Tibial nerve (tissue), 4 donors: ENCODE results near the gene TNFSF12. TPM values are rescaled to one million over a fixed set of nuclear protein-coding genes. Genes with fewer than 3 reads are reported as not detected.

Experiments
- DNase-seq, 2 donors: peaks; one replicate each; pipeline ENCODE4 v3.0.0-alpha.2; 2019; ENCODE audit warnings: low spot score in 2 of 2
- H3K27ac ChIP-seq, 4 donors: fragments of 200-600 bp; sonication (generic) in 3 of 4; one replicate each; pipeline ENCODE4 v1.5.1; 2017 to 2019; ENCODE audit warnings: mild to moderate bottlenecking in 1 of 4
- H3K27me3 ChIP-seq, 2 donors: fragments of 200-600 bp; sonication (generic) in 1 of 2; one replicate each; pipeline versions ENCODE4 v1.5.1 to v1.6.0; 2017 to 2019
- H3K36me3 ChIP-seq, 3 donors: fragments of 200-600 bp; sonication (generic); one replicate each; pipeline ENCODE4 v1.5.1; 2018 to 2019
- H3K4me1 ChIP-seq, 4 donors: fragments of 200-600 bp; sonication (generic) in 3 of 4; one replicate each; pipeline ENCODE4 v1.5.1; 2017 to 2019
- H3K4me3 ChIP-seq, 4 donors: fragments of 200-600 bp; sonication (generic) in 3 of 4; one replicate each; pipeline ENCODE4 v1.5.1; 2017 to 2019; ENCODE audit warnings: mild to moderate bottlenecking in 1 of 4, moderate library complexity in 1 of 4
- H3K9me3 ChIP-seq, 4 donors: fragments of 200-600 bp; sonication (generic) in 3 of 4; one replicate each; pipeline ENCODE4 v1.5.1; 2017 to 2019
- CTCF ChIP-seq, 5 experiments: fragments of 200-600 bp in 3 of 5; fragments of 450-650 bp in 2 of 5; sonication (generic) in 3 of 5; IDR thresholded peaks; one replicate each; pipeline ENCODE4 v1.5.1; 2016 to 2019; ENCODE audit warnings: antibody characterized with exemption in 5 of 5, mild to moderate bottlenecking in 3 of 5, moderate library complexity in 2 of 5
- EP300 ChIP-seq, 2 donors: sonication (generic); formaldehyde crosslinking; IDR thresholded peaks; one replicate each; pipeline ENCODE4 v1.6.1; 2017; ENCODE audit warnings: antibody characterized with exemption in 2 of 2, mild to moderate bottlenecking in 1 of 2
- POLR2A ChIP-seq, 2 donors: fragments of 450-650 bp; IDR thresholded peaks; one replicate each; pipeline ENCODE4 v1.6.1; 2017; ENCODE audit warnings: antibody characterized with exemption in 2 of 2, mild to moderate bottlenecking in 2 of 2, moderate library complexity in 2 of 2
- WGBS, 2 donors: methylation state at CpG; one replicate each; pipeline ENCODE4 v1.1.5; 2018; 5-methylcytosine and 5-hydroxymethylcytosine counted together
- total RNA-seq, 4 donors: library from RNA; depleted of rRNA; stranded (reverse); fragments of >200 nt; gene quantifications; one replicate each; pipeline ENCODE4 v1.1.0, GENCODE V29; 2016

The TNFSF12 gene
- total RNA-seq, 4 donors from 2014 or later = 59.4 to 109 (median 98.8) TPM

- H3K27ac ChIP-seq = peak overlapping the region; percentile 92 to 94 (median 94)
- H3K27me3 ChIP-seq = no peaks in the 10 kb centered on the region
- peaks cover 0 to 79% (median 55%) of the 10 kb centered on the region in 4 donors for H3K4me1 ChIP-seq
- peaks cover 0 to 32% (median 10%) of the 10 kb centered on the region in 3 donors for H3K36me3 ChIP-seq
- peak; percentile 86 to 87 for DNase-seq
- TF ChIP-seq POLR2A (IDR thresholded peaks at IDR 0.05) (no peak), EP300 (IDR thresholded peaks at IDR 0.05) (peak; percentile 13 to 28), CTCF (IDR thresholded peaks at IDR 0.05) (peak; percentile 83 to 96 (median 87))
- no peaks in the 10 kb centered on the region for H3K9me3 ChIP-seq
- 0 to 1% methylated on average over 28 to 30 of the region's 32 CpGs for WGBS, 2 donors
- peak overlapping the region; percentile 71 to 88 (median 80) for H3K4me3 ChIP-seq
Observed at GRCh38 chr17:7561028-7561575, 12.2 kb downstream of the TNFSF12 start.

- Histone ChIP-seq H3K27ac (peak within 1 kb of the TSS; percentile 92 to 94 (median 94)), H3K4me1 (peaks cover 0 to 79% (median 54%) of the 10 kb centered on the region in 4 donors), H3K36me3 (peaks cover 0 to 38% (median 10%) of the 10 kb centered on the region in 3 donors), H3K9me3 (no peaks in the 10 kb centered on the region), H3K4me3 (peak within 1 kb of the TSS; percentile 71 to 88 (median 80)), H3K27me3 (no peaks in the 10 kb centered on the region)
- TF ChIP-seq POLR2A (IDR thresholded peaks at IDR 0.05) (peak; percentile 29 to 71), EP300 (IDR thresholded peaks at IDR 0.05) (peak in 1 of 2 donors; percentile 83), CTCF (IDR thresholded peaks at IDR 0.05) (no peak)
- WGBS, 2 donors = 1% methylated on average over 32 to 78 of the region's 82 CpGs
- DNase-seq = peak; percentile 79 to 85
Observed at GRCh38 chr17:7561589-7562207, 12.8 kb downstream of the TNFSF12 start, which contains the start of gene SENP3. SENP3 (plus strand) TSS chr17:7561919; CDS start chr17:7563077, 1,158 bp downstream.

- Histone ChIP-seq H3K9me3 (no peaks in the 10 kb centered on the region), H3K4me3 (peak overlapping the region; percentile 71 to 88 (median 80)), H3K27me3 (no peaks in the 10 kb centered on the region), H3K4me1 (peaks cover 0 to 74% (median 49%) of the 10 kb centered on the region in 4 donors), H3K27ac (peak overlapping the region; percentile 75 to 94 (median 92)), H3K36me3 (peaks cover 2 to 43% (median 10%) of the 10 kb centered on the region in 3 donors)
- WGBS, 2 donors = 1% methylated on average over 16 to 28 of the region's 28 CpGs
- DNase-seq = no peak
- no peak for TF ChIP-seq POLR2A (IDR thresholded peaks at IDR 0.05)
- no peak for TF ChIP-seq CTCF (IDR thresholded peaks at IDR 0.05)
- TF ChIP-seq EP300 (IDR thresholded peaks at IDR 0.05) = no peak
Observed at GRCh38 chr17:7562208-7562605, 13.3 kb downstream of the TNFSF12 start.

- H3K27ac ChIP-seq = no peak overlapping the region
- H3K27me3 ChIP-seq = no peaks in the 10 kb centered on the region
- H3K4me1 ChIP-seq = peaks cover 0 to 63% (median 39%) of the 10 kb centered on the region in 4 donors
- 83% methylated on average over 30 of the region's 30 CpGs for WGBS, 2 donors
- no peak for TF ChIP-seq POLR2A (IDR thresholded peaks at IDR 0.05)
- no peak for DNase-seq
- H3K36me3 ChIP-seq = peaks cover 5 to 51% (median 10%) of the 10 kb centered on the region in 3 donors
- H3K9me3 ChIP-seq = no peaks in the 10 kb centered on the region
- peak overlapping the region in 1 of 4 donors; percentile 88 for H3K4me3 ChIP-seq
Observed at GRCh38 chr17:7563115-7563869, 14.4 kb downstream of the TNFSF12 start.

GRCh38 chr17:7569571-7569970 lies 20.7 kb downstream of the TNFSF12 start:
- peaks cover 5 to 72% (median 17%) of the 10 kb centered on the region in 3 donors for H3K36me3 ChIP-seq
- DNase-seq = no peak
- no peak for TF ChIP-seq POLR2A (IDR thresholded peaks at IDR 0.05)
- no peak for TF ChIP-seq CTCF (IDR thresholded peaks at IDR 0.05)
- TF ChIP-seq EP300 (IDR thresholded peaks at IDR 0.05) = no peak
- H3K4me3 ChIP-seq = no peak overlapping the region
- no peaks in the 10 kb centered on the region for H3K9me3 ChIP-seq
- H3K4me1 ChIP-seq = peaks cover 0 to 29% (median 9%) of the 10 kb centered on the region in 4 donors
- 82 to 85% methylated on average over 5 of the region's 5 CpGs for WGBS, 2 donors
- H3K27me3 ChIP-seq = no peaks in the 10 kb centered on the region
- no peak overlapping the region for H3K27ac ChIP-seq
